DND-41 (cell line): Measurements from ENCODE around the gene SDHB.

Source experiments
- CTCF ChIP-seq: IDR thresholded peaks from 2 replicates; pipeline ENCODE4 v1.5.1; 2012; ENCODE audit warnings: borderline replicate concordance, low read length, moderate library complexity, mild to moderate bottlenecking; ENCODE audit not compliant: poor library complexity, severe bottlenecking; ENCODE audit errors: extremely low read depth
- EZH2 ChIP-seq: IDR thresholded peaks from 3 replicates; pipeline ENCODE4 v1.6.1; 2012; ENCODE audit warnings: borderline replicate concordance, low read depth, mild to moderate bottlenecking, moderate library complexity, low read length, inconsistent platforms; ENCODE audit not compliant: severe bottlenecking

- TF ChIP-seq CTCF (no peak), EZH2 (no peak)
Observed at GRCh38 chr1:17070163-17070525, 16.3 kb upstream of the SDHB start.
